Measurements from ENCODE around the gene C6orf47.

The C6orf47 gene

GRCh38 chr6:31658983-31659648, 1.5 kb downstream of the C6orf47 start:
- no peak for DNase-seq

GRCh38 chr6:31658158-31658688, 2.4 kb downstream of the C6orf47 start:
- no peak for DNase-seq

- DNase-seq = no peak
Measured at GRCh38 chr6:31657406-31658157, 3.0 kb downstream of the C6orf47 start.

- no peak for DNase-seq
Measured at GRCh38 chr6:31655349-31656237, 5.0 kb downstream of the C6orf47 start, which contains the start of gene APOM. Gene APOM, plus strand, starts transcription at chr6:31655894. Its CDS starts 73 bp downstream, at chr6:31655967.

GRCh38 chr6:31654574-31655348, 5.8 kb downstream of the C6orf47 start:
- no peak for DNase-seq

GRCh38 chr6:31652925-31653724, 7.5 kb downstream of the C6orf47 start:
- peak; percentile 94 for DNase-seq

GRCh38 chr6:31651602-31652191, 8.9 kb downstream of the C6orf47 start:
- DNase-seq = peak; percentile 73

GRCh38 chr6:31645325-31645724, 15.3 kb downstream of the C6orf47 start:
- DNase-seq = no peak

- no peak for DNase-seq
Measured at GRCh38 chr6:31643818-31644454, 16.6 kb downstream of the C6orf47 start.

GRCh38 chr6:31642798-31643570, 17.6 kb downstream of the C6orf47 start:
- DNase-seq = no peak

GRCh38 chr6:31641370-31641769, 19.2 kb downstream of the C6orf47 start:
- no peak for DNase-seq

- no peak for DNase-seq
Measured at GRCh38 chr6:31640612-31641011, 20.0 kb downstream of the C6orf47 start.

GRCh38 chr6:31639449-31639861, 21.1 kb downstream of the C6orf47 start:
- DNase-seq = peak; percentile 71

GRCh38 chr6:31639043-31639442, 21.5 kb downstream of the C6orf47 start:
- DNase-seq = no peak

- DNase-seq = no peak
Measured at GRCh38 chr6:31636698-31637596, 23.6 kb downstream of the C6orf47 start.

GRCh38 chr6:31634969-31635575, 25.5 kb downstream of the C6orf47 start:
- no peak for DNase-seq

- no peak for DNase-seq
Measured at GRCh38 chr6:31634131-31634530, 26.4 kb downstream of the C6orf47 start.

- no peak for DNase-seq
Measured at GRCh38 chr6:31633447-31633846, 27.1 kb downstream of the C6orf47 start.

All from fibroblast of skin of right biceps (primary cell).